ENCODE data around the gene ST3GAL5. TPM values are rescaled to one million over a fixed set of nuclear protein-coding genes. Genes with fewer than 3 reads are reported as not detected.

The ST3GAL5 gene
- total and polyA plus RNA-seq, 2 experiments from 2014 or later: 3.2 to 7.9 TPM

DNA sequence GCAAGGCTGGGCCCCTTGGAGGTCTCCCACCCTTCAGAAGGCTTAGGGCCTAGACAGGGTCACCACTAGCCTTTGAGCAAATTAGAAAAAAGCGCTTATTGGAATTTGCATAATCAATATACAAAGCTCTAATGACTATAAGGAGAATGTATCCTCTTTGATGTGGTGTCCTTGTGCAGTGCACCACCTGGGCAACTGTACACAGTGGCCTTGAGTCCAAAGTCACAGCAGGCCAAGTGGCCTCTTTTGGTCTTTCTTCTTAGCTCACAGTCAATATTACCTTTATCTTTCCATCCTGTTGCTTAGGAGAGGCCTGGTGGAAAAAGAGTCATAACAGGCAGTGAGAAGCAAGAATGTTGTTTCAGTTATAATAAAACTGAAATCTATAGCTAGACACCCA lies 19.7 kb upstream of the ST3GAL5 start (continued):
- no peak for TF ChIP-seq ZNF462 (CRISPR knock-in tag; IDR thresholded peaks at IDR 0.05)

- ATAC-seq: no peak
- H2AFZ ChIP-seq: no peak overlapping the region
- TF ChIP-seq, protein P1, sequence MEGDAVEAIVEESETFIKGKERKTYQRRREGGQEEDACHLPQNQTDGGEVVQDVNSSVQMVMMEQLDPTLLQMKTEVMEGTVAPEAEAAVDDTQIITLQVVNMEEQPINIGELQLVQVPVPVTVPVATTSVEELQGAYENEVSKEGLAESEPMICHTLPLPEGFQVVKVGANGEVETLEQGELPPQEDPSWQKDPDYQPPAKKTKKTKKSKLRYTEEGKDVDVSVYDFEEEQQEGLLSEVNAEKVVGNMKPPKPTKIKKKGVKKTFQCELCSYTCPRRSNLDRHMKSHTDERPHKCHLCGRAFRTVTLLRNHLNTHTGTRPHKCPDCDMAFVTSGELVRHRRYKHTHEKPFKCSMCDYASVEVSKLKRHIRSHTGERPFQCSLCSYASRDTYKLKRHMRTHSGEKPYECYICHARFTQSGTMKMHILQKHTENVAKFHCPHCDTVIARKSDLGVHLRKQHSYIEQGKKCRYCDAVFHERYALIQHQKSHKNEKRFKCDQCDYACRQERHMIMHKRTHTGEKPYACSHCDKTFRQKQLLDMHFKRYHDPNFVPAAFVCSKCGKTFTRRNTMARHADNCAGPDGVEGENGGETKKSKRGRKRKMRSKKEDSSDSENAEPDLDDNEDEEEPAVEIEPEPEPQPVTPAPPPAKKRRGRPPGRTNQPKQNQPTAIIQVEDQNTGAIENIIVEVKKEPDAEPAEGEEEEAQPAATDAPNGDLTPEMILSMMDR (conservative IDR thresholded peaks at IDR 0.05; ENCODE audit: low read depth in 2 of 2): no peak
- TF ChIP-seq ZNF462 (CRISPR knock-in tag; IDR thresholded peaks at IDR 0.05): no peak
- no peak for TF ChIP-seq EZH2phosphoT487 (IDR thresholded peaks at IDR 0.05; ENCODE audit: unreplicated experiment)
- TF ChIP-seq STAT1 (IDR thresholded peaks at IDR 0.05; ENCODE audit: unreplicated experiment): no peak
- no peak for TF ChIP-seq NANOG (IDR thresholded peaks at IDR 0.05; ENCODE audit: borderline replicate concordance)
- no peak for TF ChIP-seq ZNF114 (CRISPR knock-in tag; IDR thresholded peaks at IDR 0.05)
- no peak for TF ChIP-seq POLR2AphosphoS5 (IDR thresholded peaks at IDR 0.05; ENCODE audit: low read depth)
Observed at GRCh38 chr2:85907671-85908157, 18.9 kb upstream of the ST3GAL5 start.

More at GRCh38 chr2:85907671-85908157, 18.9 kb upstream of the ST3GAL5 start:
- H3K27me3 ChIP-seq (ENCODE audit: insufficient read depth): no peaks in the 10 kb centered on the region
- Mint-ChIP-seq H3K36me3 (ENCODE audit: low read depth) (no peaks in the 10 kb centered on the region), H3K9me3 (no peaks in the 10 kb centered on the region), H3K4me3 (no peak overlapping the region), H3K4me1 (no peaks in the 10 kb centered on the region; the same call in 2 of the 3 replicates), H3K27ac (no peak overlapping the region), H3K27me3 (ENCODE audit: insufficient read depth, low read depth, poor library complexity) (peaks cover 4% of the 10 kb centered on the region)
- no peak overlapping the region for H3K27ac ChIP-seq (ENCODE audit: low read depth)
- no peaks in the 10 kb centered on the region for H3K79me2 ChIP-seq (replicated peaks; ENCODE audit: insufficient read depth)
- H3K4me2 ChIP-seq: no peak overlapping the region
- H4K20me1 ChIP-seq (replicated peaks; ENCODE audit: insufficient read depth): no peaks in the 10 kb centered on the region
- H3F3A ChIP-seq (replicated peaks; ENCODE audit: low read depth): no peaks in the 10 kb centered on the region
- no peaks in the 10 kb centered on the region for H3K9me2 ChIP-seq (ENCODE audit: insufficient read depth)
- H3K36me3 ChIP-seq (ENCODE audit: insufficient read depth): no peaks in the 10 kb centered on the region
- H3K4me1 ChIP-seq (ENCODE audit: insufficient read depth): no peaks in the 10 kb centered on the region
- H3K4me3 ChIP-seq: no peak overlapping the region
- DNase-seq (ENCODE audit: low spot score): no peak

All from GM23338 (cell line).